Stimulated activated CD4-positive, alpha-beta T cell treated with anti-CD3 and anti-CD28 coated beads, Interleukin-15, amount 100 ng/mL, for 48 hours (primary cell): ENCODE data around the gene SIKE1.
"Not testable (repeated sequence)": the region's sequence is repeated elsewhere in the genome, so short reads cannot be mapped to it uniquely, and the experiment has no call there.

Source experiments
- DNase-seq, 2 donors: peaks; one replicate each; pipeline ENCODE4 v3.0.0-alpha.2; 2020; ENCODE audit warnings: low read depth in 2 of 2

SIKE1 gene

DNA sequence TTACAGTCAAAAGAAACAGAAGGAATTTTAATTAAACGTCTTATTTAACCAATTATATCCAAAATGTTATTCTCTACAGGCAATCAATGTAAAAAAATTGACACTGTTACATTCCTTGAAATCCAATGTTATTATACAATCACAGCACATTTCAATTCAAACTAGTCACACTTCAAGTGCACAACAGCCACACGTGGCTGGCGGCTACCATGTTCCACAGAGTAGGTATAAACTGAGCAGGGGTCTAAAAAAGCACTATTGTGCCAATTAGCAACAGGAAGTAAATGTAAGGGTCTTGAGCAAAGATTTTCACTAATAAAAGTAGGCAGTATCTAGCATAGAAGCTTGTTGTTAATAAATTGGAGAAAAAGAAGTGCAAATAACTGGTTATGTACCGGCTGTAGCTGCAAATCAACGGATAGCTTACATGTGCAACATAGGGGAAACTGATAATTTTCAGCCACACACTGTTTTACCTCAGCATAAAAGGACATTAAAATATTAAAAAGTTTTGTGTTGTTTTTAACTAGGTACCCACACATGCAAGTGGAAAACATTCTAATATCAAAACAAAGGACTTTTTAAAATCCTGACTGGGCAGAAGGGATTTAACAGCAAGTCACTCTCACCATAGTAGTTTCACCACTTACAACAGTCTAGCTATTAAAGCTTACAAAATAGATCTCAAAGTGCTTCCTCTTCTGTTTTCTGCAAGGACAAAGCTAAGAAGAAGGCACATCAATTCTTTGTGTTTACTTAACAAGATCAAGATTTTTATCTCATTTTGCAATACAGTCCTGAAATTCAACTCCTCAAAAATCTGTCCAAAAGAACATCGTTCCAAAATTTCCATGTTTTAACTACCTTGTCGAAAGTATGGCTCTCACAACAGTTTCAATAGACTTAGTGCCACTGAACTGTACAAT lies 25.2 kb downstream of the SIKE1 start:
- no peak for DNase-seq

DNA sequence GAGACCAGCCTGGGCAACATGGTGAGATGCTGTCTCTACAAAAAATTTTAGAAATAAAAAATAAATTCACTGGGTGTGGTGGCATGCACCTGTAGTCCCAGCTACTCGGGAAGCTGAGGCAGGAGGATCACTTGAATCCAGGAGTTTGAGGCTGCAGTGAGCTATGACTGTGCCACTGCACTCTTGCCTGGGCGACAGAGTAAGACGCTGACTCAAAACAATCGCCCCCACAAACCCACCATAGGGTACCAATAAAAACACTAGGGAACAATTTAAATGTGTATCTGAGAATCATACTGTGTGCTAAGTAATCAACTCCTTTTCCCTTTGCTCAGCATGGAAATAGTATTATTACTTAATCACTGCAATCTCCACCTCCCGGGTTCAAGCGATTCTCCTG lies 26.8 kb downstream of the SIKE1 start:
- DNase-seq = not testable (repeated sequence)

DNA sequence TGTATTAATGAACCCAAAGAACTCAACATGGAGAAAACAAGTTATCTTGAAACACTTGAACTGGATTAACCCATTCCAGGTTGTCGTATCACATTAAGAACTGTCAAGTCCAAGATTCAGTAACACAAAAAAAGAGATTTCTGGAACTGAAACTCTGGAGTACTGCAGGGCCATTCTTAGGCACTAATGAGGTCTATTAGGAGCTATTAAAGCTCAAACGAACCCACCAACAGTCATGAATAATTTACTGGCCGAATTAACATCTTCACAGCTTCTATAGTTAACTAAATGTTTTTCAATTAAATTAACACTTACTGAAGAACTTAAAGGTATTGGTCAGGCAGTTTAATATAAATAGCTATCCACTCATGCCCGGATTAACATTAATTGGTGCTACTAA lies 27.3 kb downstream of the SIKE1 start:
- DNase-seq = no peak

DNA sequence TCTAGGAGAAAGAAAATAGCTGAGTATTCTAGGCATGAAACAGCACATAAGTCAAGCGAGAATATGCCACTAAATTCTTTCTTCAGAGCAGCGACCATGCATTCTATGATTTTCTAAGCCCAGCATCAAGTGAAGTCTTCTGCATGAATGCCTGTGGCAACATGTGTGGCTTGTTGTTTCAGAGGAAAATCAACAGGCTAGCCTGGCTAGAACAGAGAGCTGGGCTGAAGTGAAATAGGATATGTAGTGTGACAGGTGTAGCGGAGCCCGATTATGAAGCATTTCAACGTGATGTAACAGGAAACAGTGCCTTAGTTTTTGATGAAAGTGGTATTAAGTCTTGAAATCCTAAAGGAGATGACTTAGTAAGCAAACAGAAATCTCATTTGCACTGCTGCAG lies 29.7 kb downstream of the SIKE1 start:
- no peak for DNase-seq

DNA sequence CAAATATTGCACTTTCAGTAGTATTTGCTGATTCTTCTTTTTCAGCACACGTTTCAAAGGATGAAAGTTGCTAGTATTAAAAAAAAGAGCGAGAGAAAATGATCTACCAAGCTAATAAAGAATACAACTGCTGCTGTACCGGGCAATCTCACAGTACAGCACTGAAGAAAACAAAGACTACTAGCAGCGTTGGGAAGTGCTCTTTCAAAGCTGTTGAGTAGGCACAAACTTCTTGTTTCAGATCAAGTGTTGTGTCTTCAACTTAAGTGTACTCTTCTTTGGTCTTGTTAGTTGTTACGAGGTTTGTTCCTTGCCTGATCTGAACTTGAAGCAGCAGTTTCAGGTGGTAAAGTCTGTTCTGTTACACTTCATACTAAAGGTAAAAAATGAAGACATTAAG lies 30.6 kb downstream of the SIKE1 start:
- DNase-seq = no peak

DNA sequence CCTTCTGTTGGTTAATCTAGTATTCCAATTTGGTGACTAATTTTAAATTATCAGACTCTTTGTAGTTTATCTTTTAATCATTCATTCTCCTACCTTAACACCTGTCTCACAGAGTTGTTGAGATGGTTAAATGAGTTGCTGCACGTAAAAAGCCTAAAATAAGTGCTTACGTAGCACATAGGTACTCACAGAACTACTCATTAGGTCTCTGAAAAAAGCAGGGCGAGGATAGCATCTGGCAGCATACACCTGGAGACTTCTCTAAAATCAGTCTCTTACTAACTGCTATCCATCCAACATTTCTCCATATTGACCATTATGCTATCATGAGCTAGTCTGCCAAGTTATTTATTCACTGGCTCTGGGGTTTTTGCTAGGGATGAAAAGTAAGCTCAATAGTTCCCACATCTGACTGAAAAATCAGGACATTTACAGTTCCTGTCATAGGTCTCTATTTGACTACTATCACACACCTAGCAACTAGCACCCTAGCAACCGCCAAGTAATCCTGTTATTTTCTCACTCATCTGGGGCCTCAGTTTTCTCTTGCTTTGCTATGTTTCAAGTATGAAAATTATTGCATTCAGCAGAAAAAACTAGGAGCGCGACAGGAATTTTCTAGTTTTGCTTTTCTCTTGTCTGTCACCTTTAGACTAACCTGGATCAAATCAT lies 33.9 kb downstream of the SIKE1 start:
- DNase-seq = no peak

DNA sequence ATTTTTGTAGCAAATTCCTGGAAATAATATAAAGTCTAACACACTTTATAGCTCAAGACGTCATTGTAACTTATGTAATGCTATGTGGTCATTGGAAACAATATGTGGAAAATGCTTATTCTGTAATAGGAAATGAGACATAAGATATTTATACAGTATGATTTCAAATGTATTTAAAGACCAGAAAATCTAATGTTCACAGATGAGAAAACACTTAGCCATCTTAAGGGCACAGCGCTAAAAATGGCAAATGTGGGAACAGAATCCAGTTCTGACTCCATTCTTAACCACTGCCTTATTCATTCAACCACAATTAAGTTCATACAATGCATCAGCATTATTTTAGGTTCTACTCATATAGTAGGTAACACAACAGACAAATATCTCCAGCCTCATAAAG lies 35.2 kb downstream of the SIKE1 start:
- no peak for DNase-seq

DNA sequence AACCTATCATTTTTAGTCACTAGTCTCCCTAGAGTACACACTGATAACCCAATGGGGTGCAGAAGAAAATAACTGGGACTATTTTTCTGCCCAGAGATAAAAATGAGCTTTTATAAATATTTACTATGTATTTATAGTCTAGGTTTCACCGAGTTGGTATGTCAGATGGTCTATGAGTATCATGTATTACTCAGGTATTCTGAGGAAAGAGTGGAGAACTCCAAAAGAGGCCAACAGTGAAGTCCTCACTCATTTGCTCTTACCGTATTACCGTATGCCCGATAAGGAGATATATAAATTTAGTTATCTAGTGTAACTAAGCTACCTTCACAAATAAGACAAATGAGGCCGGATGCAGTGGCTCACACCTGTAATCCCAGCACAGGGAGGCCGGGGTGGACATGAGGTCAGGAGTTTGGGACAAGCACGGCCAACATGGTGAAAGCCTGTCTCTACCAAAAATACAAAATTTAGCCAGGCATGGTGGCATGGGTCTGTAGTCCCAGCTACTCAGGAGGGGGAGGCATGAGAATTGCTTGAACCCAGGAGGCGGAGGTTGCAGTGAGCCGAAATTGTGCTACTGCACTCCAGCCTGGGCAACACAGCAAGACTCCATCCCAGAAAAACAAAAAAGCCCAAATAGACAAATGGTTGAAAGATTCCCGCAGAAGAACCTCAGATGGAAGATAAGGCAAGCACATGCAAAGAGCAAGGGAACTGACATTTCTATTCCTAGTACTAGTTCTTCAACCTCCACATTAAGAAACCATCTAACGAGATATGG lies 38.3 kb downstream of the SIKE1 start:
- no peak for DNase-seq

DNA sequence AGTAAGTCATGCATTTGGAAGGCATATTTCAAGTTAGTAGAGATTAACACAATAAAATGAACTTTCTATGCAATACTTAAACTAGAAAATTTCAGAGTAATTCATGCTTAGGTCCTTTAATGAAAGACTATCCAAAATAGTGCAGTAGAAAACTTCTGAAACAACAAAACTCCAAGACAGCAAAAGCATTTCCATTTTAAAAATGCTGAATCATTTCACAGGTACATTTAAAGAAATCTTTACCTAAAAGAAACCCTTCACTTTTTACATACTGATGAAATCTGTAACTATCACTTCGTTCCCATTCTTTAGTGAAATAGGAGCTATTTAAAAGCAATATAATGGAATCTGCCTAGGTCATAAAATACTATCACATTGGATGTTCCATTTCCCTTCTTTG lies 40.2 kb downstream of the SIKE1 start:
- DNase-seq = no peak

DNA sequence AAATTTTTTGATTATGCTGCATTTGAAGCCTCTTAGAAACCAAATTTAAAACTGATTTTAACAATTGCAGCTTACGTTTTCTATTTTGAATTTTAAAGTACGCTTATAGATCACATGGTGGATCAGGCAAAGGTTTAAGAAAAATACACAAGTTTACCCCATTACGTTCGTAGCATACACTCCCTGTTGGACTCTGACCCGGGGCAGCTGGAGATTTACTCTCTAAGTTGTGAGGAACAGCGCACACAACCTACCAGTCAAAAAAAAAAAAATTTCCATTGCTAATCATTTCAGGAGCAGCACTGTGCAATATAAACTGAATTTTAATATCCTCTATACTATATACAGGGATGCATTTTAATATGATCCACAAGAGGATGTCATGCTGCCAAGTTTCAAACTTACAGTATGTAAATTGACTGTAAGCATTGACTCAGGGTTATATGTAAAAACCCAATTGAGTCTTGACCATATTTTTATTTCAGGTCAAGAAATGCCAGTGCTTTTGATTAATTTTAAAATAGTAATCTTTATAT lies 43.1 kb downstream of the SIKE1 start:
- no peak for DNase-seq

DNA sequence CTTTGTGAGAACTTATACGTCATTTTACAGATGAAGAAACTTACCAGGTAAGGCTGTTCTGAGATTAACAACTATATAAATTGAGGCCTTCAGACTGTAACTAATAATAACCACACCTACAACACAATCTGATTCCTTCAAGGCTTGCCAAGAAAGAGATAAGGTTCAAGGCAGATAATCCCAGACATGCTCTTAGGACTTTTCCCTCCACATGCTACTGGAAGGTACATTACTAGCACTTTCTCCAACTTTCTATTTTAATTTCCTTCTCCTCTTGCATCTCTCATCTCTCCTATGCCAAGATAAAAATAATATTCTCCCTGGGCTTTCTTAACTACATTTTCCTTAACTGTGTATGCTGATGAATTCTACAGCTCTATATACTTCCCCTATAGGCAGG lies 45.0 kb downstream of the SIKE1 start:
- no peak for DNase-seq

DNA sequence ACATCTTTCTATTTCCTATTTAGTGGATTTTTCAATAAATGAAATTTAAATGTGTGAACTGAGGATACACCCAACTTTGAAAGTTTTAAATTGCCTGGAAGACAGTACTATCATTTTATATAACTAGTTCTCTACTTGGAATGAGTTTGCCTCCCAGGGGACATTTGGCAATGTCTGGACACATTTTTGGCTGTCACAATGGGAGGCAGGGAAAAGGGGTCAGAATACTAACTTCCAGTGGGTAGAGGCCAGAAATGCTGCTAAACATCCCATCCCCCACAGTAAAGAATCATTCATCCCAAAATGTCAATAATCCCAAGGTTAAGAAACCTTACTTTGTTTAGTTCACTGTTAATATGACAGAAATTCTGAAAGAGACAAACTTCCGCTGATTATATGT lies 50.7 kb downstream of the SIKE1 start:
- no peak for DNase-seq

DNA sequence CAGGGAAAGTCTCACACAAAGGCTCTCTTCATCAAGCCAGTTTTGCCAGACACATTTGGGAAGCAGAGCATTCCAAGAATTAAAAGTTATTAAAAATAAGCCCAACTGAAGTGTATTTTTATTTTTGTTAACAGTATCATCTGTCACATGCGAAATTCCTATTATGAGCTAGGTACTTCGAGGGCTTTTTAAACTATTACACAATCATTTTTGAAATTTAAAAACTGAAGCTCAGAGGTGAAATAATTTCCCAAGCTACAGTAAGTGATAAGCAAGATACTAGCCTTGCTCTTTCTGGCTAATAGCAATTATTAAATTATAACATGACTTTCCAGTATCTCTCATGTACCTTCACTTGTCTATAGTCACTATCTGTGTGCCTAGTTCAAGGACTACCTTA lies 51.9 kb downstream of the SIKE1 start:
- no peak for DNase-seq

DNA sequence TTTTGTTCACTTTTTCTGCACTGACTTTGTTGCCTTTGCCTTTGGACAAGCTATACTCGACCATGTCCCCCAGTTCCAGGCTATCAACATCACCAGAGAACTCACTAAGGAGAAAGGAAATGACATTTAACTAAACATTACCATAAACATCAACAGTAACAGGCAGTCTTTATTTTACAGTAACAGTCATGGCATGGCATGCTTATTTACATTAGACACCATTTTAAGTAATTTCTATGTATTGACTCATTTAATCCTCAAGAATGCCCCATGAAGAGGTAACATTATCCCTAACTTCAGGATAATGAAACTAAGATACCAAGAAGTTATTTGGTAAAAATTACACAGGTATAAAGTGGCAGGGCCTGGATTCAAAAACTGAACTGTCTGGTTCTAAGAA lies 55.3 kb downstream of the SIKE1 start:
- DNase-seq = no peak

DNA sequence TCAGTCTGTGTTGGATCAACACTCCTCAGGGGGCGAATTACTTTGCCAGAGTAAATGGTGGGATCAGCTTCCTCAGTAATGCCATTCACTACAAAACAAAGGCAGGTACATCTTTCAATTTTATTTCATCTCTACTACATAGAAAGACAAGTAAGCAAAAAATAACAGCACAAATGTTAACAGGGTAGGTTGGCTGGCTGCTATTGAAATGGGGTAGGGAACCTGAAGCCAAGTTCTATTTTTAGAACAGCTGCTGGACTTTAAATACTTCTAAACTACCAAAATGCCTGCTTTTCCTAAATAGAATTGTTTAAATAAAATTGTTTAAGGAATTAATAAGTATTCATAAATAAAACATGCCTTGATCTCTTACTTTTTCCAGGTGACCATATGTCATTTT lies 56.6 kb downstream of the SIKE1 start:
- no peak for DNase-seq

DNA sequence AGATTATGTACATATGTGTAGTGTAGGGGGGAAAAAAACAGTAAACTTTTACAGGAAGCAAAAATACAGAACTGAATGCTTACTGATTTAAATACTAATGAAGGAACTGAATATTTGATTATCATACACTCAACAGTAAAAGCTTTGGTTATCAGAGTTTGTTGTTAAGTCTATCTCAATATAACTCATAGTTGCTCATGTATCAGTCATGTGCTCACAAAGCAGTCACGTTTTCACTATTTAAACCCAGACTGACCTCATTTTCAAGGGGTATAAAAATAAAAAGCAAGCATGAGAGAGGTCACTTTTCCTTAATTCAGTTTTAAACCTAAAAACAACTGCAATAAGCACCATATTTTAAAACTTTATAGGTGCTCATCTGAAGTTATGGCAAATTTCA lies 57.0 kb downstream of the SIKE1 start:
- DNase-seq = no peak

DNA sequence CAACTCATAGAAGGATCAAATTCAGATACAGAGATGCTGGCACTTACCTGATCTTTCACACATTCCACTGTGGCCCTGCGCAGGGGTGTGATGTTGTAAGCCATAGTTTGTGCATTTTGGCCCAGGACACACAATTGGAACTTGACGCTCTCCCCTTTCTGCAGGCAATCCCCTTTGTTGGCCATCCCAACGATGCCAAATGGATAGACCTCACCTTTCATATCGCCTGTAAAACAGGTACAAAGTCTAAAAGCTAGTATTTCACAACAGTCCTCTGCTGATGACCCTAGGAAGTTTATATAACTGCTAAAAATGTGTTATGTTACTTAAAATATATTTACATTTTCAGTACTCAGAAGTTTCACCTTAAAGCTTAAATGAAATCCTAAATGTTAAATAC lies 60.0 kb downstream of the SIKE1 start:
- DNase-seq = no peak
